PC-3 (cell line): Measurements from ENCODE around the gene CLCC1.

ENCODE experiments used
- CTCF ChIP-seq: fragments of 300-600 bp; sonication (generic); conservative IDR thresholded peaks from 2 replicates; pipeline ENCODE4 v1.5.1; 2017; ENCODE audit warnings: antibody characterized with exemption, low read depth, mild to moderate bottlenecking, low read length
- EZH2phosphoT487 ChIP-seq: fragments of 300-600 bp; sonication (generic); IDR thresholded peaks from 2 replicates; pipeline ENCODE4 v1.6.1; 2018; ENCODE audit warnings: mild to moderate bottlenecking, antibody characterized with exemption, low read length, borderline replicate concordance

- no peak for TF ChIP-seq CTCF
- no peak for TF ChIP-seq EZH2phosphoT487
Observed at GRCh38 chr1:108949044-108949443, 14.2 kb downstream of the CLCC1 start.
